Left ventricle myocardium superior (tissue), 1 donor: ENCODE results near the gene CAMK2B. TPM values are rescaled to one million over a fixed set of nuclear protein-coding genes. Genes with fewer than 3 reads are reported as not detected.

Experiments
- ATAC-seq: fragments of 200-7000 bp; cut with Tn5 transposase; one replicate; pipeline ENCODE4 v1.9.1; 2020; ENCODE audit warnings: mild to moderate bottlenecking, moderate library complexity
- DNase-seq: peaks from one replicate; pipeline ENCODE4 v3.0.0-alpha.2; 2020
- intact Hi-C: fragments of 100-400 bp; cut with micrococcal nuclease; formaldehyde crosslinking; loops from one replicate; pipeline ENCODE4 v1.11.0; 2022
- total RNA-seq: library from RNA; stranded (reverse); fragmentation: NEBNext Ultra II Directional; extraction: Animal tissue kit (Norgen Biotek cat#: 25700); gene quantifications from one replicate; pipeline ENCODE4 v1.2.1, GENCODE V29; 2021
- donor health status: DM: no; HTN: yes; CAD: no; lungs with severe emphysema.

Gene CAMK2B
- total RNA-seq, 1 donor from 2014 or later, result 98.4 TPM

GRCh38 chr7:44280636-44280992 is 44.8 kb downstream of the CAMK2B start:
- ATAC-seq (no peak), DNase-seq (no peak)
- intact Hi-C loops, result no loop called here

GRCh38 chr7:44279731-44280505 is 45.5 kb downstream of the CAMK2B start:
- intact Hi-C loops, result no loop called here
- no peak for ATAC-seq
- peak; percentile 19 for DNase-seq

GRCh38 chr7:44279286-44279685 is 46.1 kb downstream of the CAMK2B start:
- no peak for ATAC-seq
- peak; percentile 20 for DNase-seq
- intact Hi-C loops, result no loop called here

- ATAC-seq (no peak), DNase-seq (peak; percentile 9)
- intact Hi-C loops, result no loop called here
These were observed 46.8 kb downstream of the CAMK2B start for GRCh38 chr7:44278451-44279161.

GRCh38 chr7:44277851-44278250 is 47.5 kb downstream of the CAMK2B start:
- DNase-seq (peak; percentile 88), ATAC-seq (peak; percentile 81)
- intact Hi-C loops, result no loop called here

- intact Hi-C loops, result no loop called here
- DNase-seq (peak; percentile 29), ATAC-seq (no peak)
These were observed 48.0 kb downstream of the CAMK2B start for GRCh38 chr7:44277391-44277790.

GRCh38 chr7:44276571-44277221 is 48.7 kb downstream of the CAMK2B start:
- intact Hi-C loops, result no loop called here
- ATAC-seq, result no peak
- DNase-seq, result peak; percentile 11

GRCh38 chr7:44275957-44276570 is 49.3 kb downstream of the CAMK2B start:
- intact Hi-C loops, result no loop called here
- ATAC-seq (no peak), DNase-seq (peak; percentile 24)

- intact Hi-C loops, result no loop called here
- DNase-seq (peak; percentile 22), ATAC-seq (no peak)
These were observed 50.2 kb downstream of the CAMK2B start for GRCh38 chr7:44275146-44275545.

GRCh38 chr7:44274623-44274975 is 50.8 kb downstream of the CAMK2B start:
- ATAC-seq (no peak), DNase-seq (peak; percentile 15)
- intact Hi-C loops, result no loop called here

- peak; percentile 19 for DNase-seq
- ATAC-seq, result no peak
- intact Hi-C loops, result no loop called here
These were observed 51.4 kb downstream of the CAMK2B start for GRCh38 chr7:44273681-44274622.

- ATAC-seq (no peak), DNase-seq (peak; percentile 19)
- intact Hi-C loops, result no loop called here
These were observed 52.4 kb downstream of the CAMK2B start for GRCh38 chr7:44272981-44273380.

GRCh38 chr7:44272456-44272855 is 52.9 kb downstream of the CAMK2B start:
- DNase-seq (peak; percentile 12), ATAC-seq (no peak)
- intact Hi-C loops, result no loop called here

- ATAC-seq (peak; percentile 53), DNase-seq (no peak)
- intact Hi-C loops, result no loop called here
These were observed 55.4 kb downstream of the CAMK2B start for GRCh38 chr7:44269943-44270493.

GRCh38 chr7:44269417-44269816 is 56.0 kb downstream of the CAMK2B start:
- intact Hi-C loops, result no loop called here
- no peak for DNase-seq
- ATAC-seq, result no peak

GRCh38 chr7:44268671-44269070 is 56.7 kb downstream of the CAMK2B start:
- ATAC-seq, result peak; percentile 11
- intact Hi-C loops, result no loop called here
- DNase-seq, result no peak

- intact Hi-C loops, result no loop called here
- ATAC-seq (no peak), DNase-seq (no peak)
These were observed 57.5 kb downstream of the CAMK2B start for GRCh38 chr7:44267719-44268421.

- DNase-seq, result no peak
These were observed 58.2 kb downstream of the CAMK2B start for GRCh38 chr7:44267178-44267577.

More at GRCh38 chr7:44267178-44267577, 58.2 kb downstream of the CAMK2B start:
- intact Hi-C loops, result no loop called here
- ATAC-seq, result no peak
